Fibroblast of mammary gland (primary cell): ENCODE results near the gene CARD6.

Source experiments
- DNase-seq: peaks from one replicate; pipeline ENCODE4 v3.0.0-alpha.2; 2010; ENCODE audit warnings: low read depth
- H3K4me3 ChIP-seq: 2 replicates; pipeline ENCODE4 v1.5.1; 2011; ENCODE audit warnings: low read depth, mild to moderate bottlenecking, low read length, moderate library complexity; ENCODE audit not compliant: control insufficient read depth
- TF ChIP-seq, protein P1 (sequence below): conservative IDR thresholded peaks from 2 replicates; pipeline ENCODE4 v1.5.1; 2011; ENCODE audit warnings: low read depth, low read length, inconsistent platforms; ENCODE audit not compliant: control insufficient read depth, insufficient read depth

Gene CARD6

GRCh38 chr5:40909264-40909663 is 68.1 kb downstream of the CARD6 start, which contains the start of gene C7:
TSS of gene C7 (plus strand) at chr5:40909497. CDS start at chr5:40909611, 114 bp downstream.
- TF ChIP-seq, protein P1, sequence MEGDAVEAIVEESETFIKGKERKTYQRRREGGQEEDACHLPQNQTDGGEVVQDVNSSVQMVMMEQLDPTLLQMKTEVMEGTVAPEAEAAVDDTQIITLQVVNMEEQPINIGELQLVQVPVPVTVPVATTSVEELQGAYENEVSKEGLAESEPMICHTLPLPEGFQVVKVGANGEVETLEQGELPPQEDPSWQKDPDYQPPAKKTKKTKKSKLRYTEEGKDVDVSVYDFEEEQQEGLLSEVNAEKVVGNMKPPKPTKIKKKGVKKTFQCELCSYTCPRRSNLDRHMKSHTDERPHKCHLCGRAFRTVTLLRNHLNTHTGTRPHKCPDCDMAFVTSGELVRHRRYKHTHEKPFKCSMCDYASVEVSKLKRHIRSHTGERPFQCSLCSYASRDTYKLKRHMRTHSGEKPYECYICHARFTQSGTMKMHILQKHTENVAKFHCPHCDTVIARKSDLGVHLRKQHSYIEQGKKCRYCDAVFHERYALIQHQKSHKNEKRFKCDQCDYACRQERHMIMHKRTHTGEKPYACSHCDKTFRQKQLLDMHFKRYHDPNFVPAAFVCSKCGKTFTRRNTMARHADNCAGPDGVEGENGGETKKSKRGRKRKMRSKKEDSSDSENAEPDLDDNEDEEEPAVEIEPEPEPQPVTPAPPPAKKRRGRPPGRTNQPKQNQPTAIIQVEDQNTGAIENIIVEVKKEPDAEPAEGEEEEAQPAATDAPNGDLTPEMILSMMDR: no peak

GRCh38 chr5:40909723-40910122 is 68.6 kb downstream of the CARD6 start:
- DNase-seq: no peak
- no peak overlapping the region for H3K4me3 ChIP-seq
- TF ChIP-seq, protein P1: no peak

More at GRCh38 chr5:40909264-40909663, 68.1 kb downstream of the CARD6 start, which contains the start of gene C7:
- no peak for DNase-seq
- H3K4me3 ChIP-seq: no peak within 1 kb of the TSS
